Osteoblast (primary cell): ENCODE measurements around the gene STAT2. TPM values are rescaled to one million over a fixed set of nuclear protein-coding genes. Genes with fewer than 3 reads are reported as not detected.

Source experiments
- DNase-seq: peaks from one replicate; pipeline ENCODE4 v3.0.0; 2011; ENCODE audit warnings: low spot score, mixed read lengths; ENCODE audit not compliant: insufficient read length; ENCODE audit errors: missing footprints
- H2AFZ ChIP-seq: 2 replicates; pipeline ENCODE4 v1.6.0; 2011; ENCODE audit warnings: mild to moderate bottlenecking, low read length
- H3K27ac ChIP-seq: 2 replicates; pipeline ENCODE4 v1.5.1; 2011; ENCODE audit warnings: mild to moderate bottlenecking, low read depth, low read length, moderate library complexity
- H3K27me3 ChIP-seq: 2 replicates; pipeline ENCODE4 v1.6.0; 2012; ENCODE audit warnings: mild to moderate bottlenecking, control low read depth, inconsistent platforms, low read length, moderate library complexity; ENCODE audit not compliant: insufficient read depth
- H3K36me3 ChIP-seq: 2 replicates; pipeline ENCODE4 v1.5.1; 2011; ENCODE audit warnings: mild to moderate bottlenecking, low read length, control low read depth, moderate library complexity; ENCODE audit not compliant: insufficient read depth
- H3K4me1 ChIP-seq: 2 replicates; pipeline ENCODE4 v1.5.1; 2011; ENCODE audit warnings: mild to moderate bottlenecking, low read length, control low read depth, moderate library complexity; ENCODE audit not compliant: insufficient read depth
- H3K4me2 ChIP-seq: 2 replicates; pipeline ENCODE4 v1.6.0; 2011; ENCODE audit warnings: mild to moderate bottlenecking, low read length; ENCODE audit not compliant: insufficient read depth
- H3K4me3 ChIP-seq: fragments of 200-600 bp; sonication (generic); 3 replicates; pipeline ENCODE4 v1.5.1; 2012; ENCODE audit warnings: mild to moderate bottlenecking, low read length, inconsistent platforms; ENCODE audit not compliant: insufficient read depth
- H3K79me2 ChIP-seq: 2 replicates; pipeline ENCODE4 v1.6.0; 2012; ENCODE audit warnings: mild to moderate bottlenecking, low read length, control low read depth, inconsistent platforms; ENCODE audit not compliant: insufficient read depth
- H3K9me3 ChIP-seq: 2 replicates; pipeline ENCODE4 v1.5.1; 2011; ENCODE audit warnings: low read depth, low read length, control low read depth
- H4K20me1 ChIP-seq: 2 replicates; pipeline ENCODE4 v1.6.0; 2012; ENCODE audit warnings: mild to moderate bottlenecking, low read length, control low read depth; ENCODE audit not compliant: insufficient read depth
- CTCF ChIP-seq: IDR thresholded peaks from 2 replicates; pipeline ENCODE4 v1.5.1; 2011; ENCODE audit warnings: mild to moderate bottlenecking, low read depth, low read length, moderate library complexity; ENCODE audit errors: extremely low read depth
- total RNA-seq: library from RNA; depleted of rRNA; stranded (reverse); fragments of >200 nt; gene quantifications from 2 replicates; pipeline ENCODE4 v1.2.3, GENCODE V29; 2012

Gene STAT2
- total RNA-seq, 1 donor = 652 TPM

GRCh38 chr12:56398324-56398723, 38.4 kb upstream of the STAT2 start:
- H3K4me1 ChIP-seq = no peaks in the 10 kb centered on the region
- no peak overlapping the region for H3K4me3 ChIP-seq
- H3K36me3 ChIP-seq = no peaks in the 10 kb centered on the region

GRCh38 chr12:56392331-56392730, 32.4 kb upstream of the STAT2 start:
- H3K27me3 ChIP-seq = no peaks in the 10 kb centered on the region
- DNase-seq = no peak
- no peak overlapping the region for H3K4me2 ChIP-seq
- TF ChIP-seq CTCF = no peak
- no peak overlapping the region for H3K27ac ChIP-seq
- no peak overlapping the region for H3K4me3 ChIP-seq
- H2AFZ ChIP-seq = no peak overlapping the region
- H3K4me1 ChIP-seq = peaks cover 4% of the 10 kb centered on the region
- H3K36me3 ChIP-seq = no peaks in the 10 kb centered on the region
- H4K20me1 ChIP-seq = no peaks in the 10 kb centered on the region
- no peaks in the 10 kb centered on the region for H3K9me3 ChIP-seq
- H3K79me2 ChIP-seq = no peaks in the 10 kb centered on the region

More at GRCh38 chr12:56398324-56398723, 38.4 kb upstream of the STAT2 start:
- no peak for TF ChIP-seq CTCF
- no peaks in the 10 kb centered on the region for H3K27me3 ChIP-seq
- H3K9me3 ChIP-seq = no peaks in the 10 kb centered on the region
- no peaks in the 10 kb centered on the region for H3K79me2 ChIP-seq
- DNase-seq = no peak
- H4K20me1 ChIP-seq = no peaks in the 10 kb centered on the region
- no peak overlapping the region for H3K4me2 ChIP-seq
- H2AFZ ChIP-seq = no peak overlapping the region
- no peak overlapping the region for H3K27ac ChIP-seq

- H4K20me1 ChIP-seq = no peaks in the 10 kb centered on the region
- no peaks in the 10 kb centered on the region for H3K79me2 ChIP-seq
- H3K9me3 ChIP-seq = no peaks in the 10 kb centered on the region
- H3K27me3 ChIP-seq = no peaks in the 10 kb centered on the region
- no peak for DNase-seq
- no peak overlapping the region for H3K4me3 ChIP-seq
- TF ChIP-seq CTCF = no peak
- H3K36me3 ChIP-seq = no peaks in the 10 kb centered on the region
- no peak overlapping the region for H2AFZ ChIP-seq
- peaks cover 9% of the 10 kb centered on the region for H3K4me1 ChIP-seq
- no peak overlapping the region for H3K27ac ChIP-seq
- H3K4me2 ChIP-seq = no peak overlapping the region
These were observed 31.8 kb upstream of the STAT2 start for GRCh38 chr12:56391721-56392120.

- Histone ChIP-seq H3K4me3 (no peak overlapping the region), H3K27ac (no peak overlapping the region), H3K4me2 (no peak overlapping the region), H3K4me1 (peaks cover 15% of the 10 kb centered on the region), H2AFZ (no peak overlapping the region), H4K20me1 (no peaks in the 10 kb centered on the region), H3K9me3 (no peaks in the 10 kb centered on the region), H3K36me3 (no peaks in the 10 kb centered on the region), H3K79me2 (no peaks in the 10 kb centered on the region), H3K27me3 (no peaks in the 10 kb centered on the region)
- no peak for DNase-seq
- TF ChIP-seq CTCF = no peak
These were observed 29.5 kb upstream of the STAT2 start for GRCh38 chr12:56389412-56389811.
